Ectodermal cell (in vitro differentiated cells): ENCODE data around the gene CAMK2D.
"Not testable (repeated sequence)": the region's sequence is repeated elsewhere in the genome, so short reads cannot be mapped to it uniquely, and the experiment has no call there.

Experiments
- H3K27ac ChIP-seq: 2 replicates; pipeline ENCODE4 v1.7.0; 2013; ENCODE audit warnings: mild to moderate bottlenecking, low read depth, low read length; ENCODE audit not compliant: insufficient read depth, poor library complexity, severe bottlenecking
- H3K27me3 ChIP-seq: 2 replicates; pipeline ENCODE4 v1.7.0; 2013; ENCODE audit warnings: mild to moderate bottlenecking, low read length; ENCODE audit not compliant: insufficient read depth, control insufficient read depth, poor library complexity, severe bottlenecking
- H3K36me3 ChIP-seq: one replicate; pipeline ENCODE4 v1.7.0; 2013; ENCODE audit warnings: low read length; ENCODE audit not compliant: control insufficient read depth, insufficient read depth
- H3K4me1 ChIP-seq: one replicate; pipeline ENCODE4 v1.7.0; 2013; ENCODE audit warnings: low read length; ENCODE audit not compliant: control insufficient read depth, insufficient read depth
- H3K4me3 ChIP-seq: 2 replicates; pipeline ENCODE4 v1.7.0; 2013; ENCODE audit warnings: low read depth, low read length, control low read depth; ENCODE audit not compliant: insufficient read depth
- H3K9me3 ChIP-seq: 2 replicates; pipeline ENCODE4 v1.7.0; 2013; ENCODE audit warnings: mild to moderate bottlenecking, low read length, moderate library complexity; ENCODE audit not compliant: control insufficient read depth
- WGBS, 2 experiments: methylation state at CpG; one replicate each; pipeline ENCODE4 v1.1.7; 2013; ENCODE audit warnings: missing lambda C conversion rate in 2 of 2; 5-methylcytosine and 5-hydroxymethylcytosine counted together

Gene CAMK2D

GRCh38 chr4:113705097-113705496 is 56.4 kb downstream of the CAMK2D start:
- not testable (repeated sequence) for H3K36me3 ChIP-seq, H3K27me3 ChIP-seq, H3K4me1 ChIP-seq, H3K4me3 ChIP-seq, H3K9me3 ChIP-seq, H3K27ac ChIP-seq
- WGBS, 2 experiments: 90 to 93% methylated on average over 6 of the region's 6 CpGs

GRCh38 chr4:113702596-113702995 is 58.9 kb downstream of the CAMK2D start:
- not testable (repeated sequence) for H3K27ac ChIP-seq, H3K9me3 ChIP-seq, H3K4me1 ChIP-seq, H3K36me3 ChIP-seq, H3K4me3 ChIP-seq, H3K27me3 ChIP-seq
- 72 to 86% methylated on average over 1 to 2 of the region's 3 CpGs for WGBS, 2 experiments

GRCh38 chr4:113701169-113701568 is 60.4 kb downstream of the CAMK2D start:
- WGBS, 2 experiments: 71 to 78% methylated on average over 1 of the region's 1 CpG
- no peaks in the 10 kb centered on the region for H3K4me1 ChIP-seq
- H3K4me3 ChIP-seq: no peak overlapping the region
- no peak overlapping the region for H3K27ac ChIP-seq
- no peaks in the 10 kb centered on the region for H3K9me3 ChIP-seq
- H3K36me3 ChIP-seq: no peaks in the 10 kb centered on the region
- H3K27me3 ChIP-seq: no peaks in the 10 kb centered on the region

GRCh38 chr4:113700602-113701150 is 60.9 kb downstream of the CAMK2D start:
- Histone ChIP-seq H3K27me3 (no peaks in the 10 kb centered on the region), H3K4me1 (no peaks in the 10 kb centered on the region), H3K36me3 (no peaks in the 10 kb centered on the region)

GRCh38 chr4:113699772-113700171 is 61.8 kb downstream of the CAMK2D start:
- H3K4me1 ChIP-seq: no peaks in the 10 kb centered on the region
- 94 to 100% methylated on average over 2 of the region's 2 CpGs for WGBS, 2 experiments
- no peaks in the 10 kb centered on the region for H3K27me3 ChIP-seq
- H3K36me3 ChIP-seq: no peaks in the 10 kb centered on the region
- H3K4me3 ChIP-seq: no peak overlapping the region
- no peaks in the 10 kb centered on the region for H3K9me3 ChIP-seq
- H3K27ac ChIP-seq: no peak overlapping the region

More at GRCh38 chr4:113700602-113701150, 60.9 kb downstream of the CAMK2D start:
- 96 to 98% methylated on average over 2 of the region's 2 CpGs for WGBS, 2 experiments
- H3K27ac ChIP-seq: no peak overlapping the region
- no peaks in the 10 kb centered on the region for H3K9me3 ChIP-seq
- H3K4me3 ChIP-seq: no peak overlapping the region

- Histone ChIP-seq H3K36me3 (no peaks in the 10 kb centered on the region), H3K9me3 (no peaks in the 10 kb centered on the region), H3K4me3 (no peak overlapping the region), H3K27ac (no peak overlapping the region), H3K27me3 (no peaks in the 10 kb centered on the region), H3K4me1 (no peaks in the 10 kb centered on the region)
- WGBS, 2 experiments: 100% methylated on average over 1 of the region's 2 CpGs
Measured at GRCh38 chr4:113697429-113697828, 64.1 kb downstream of the CAMK2D start.

- Histone ChIP-seq H3K27ac (no peak overlapping the region), H3K36me3 (no peaks in the 10 kb centered on the region), H3K4me3 (no peak overlapping the region), H3K27me3 (no peaks in the 10 kb centered on the region), H3K9me3 (no peaks in the 10 kb centered on the region), H3K4me1 (no peaks in the 10 kb centered on the region)
- 91 to 92% methylated on average over 3 of the region's 3 CpGs for WGBS, 2 experiments
Measured at GRCh38 chr4:113695328-113696169, 66.0 kb downstream of the CAMK2D start.

GRCh38 chr4:113694008-113694407 is 67.5 kb downstream of the CAMK2D start:
- no peaks in the 10 kb centered on the region for H3K36me3 ChIP-seq
- H3K27ac ChIP-seq: no peak overlapping the region
- H3K27me3 ChIP-seq: no peaks in the 10 kb centered on the region
- H3K4me3 ChIP-seq: no peak overlapping the region
- no peaks in the 10 kb centered on the region for H3K9me3 ChIP-seq
- no peaks in the 10 kb centered on the region for H3K4me1 ChIP-seq
- WGBS, 2 experiments: 92% methylated on average over 2 of the region's 2 CpGs

- H3K9me3 ChIP-seq: no peaks in the 10 kb centered on the region
- no peaks in the 10 kb centered on the region for H3K36me3 ChIP-seq
- WGBS, 2 experiments: 90 to 94% methylated on average over 2 to 3 of the region's 3 CpGs
- H3K4me1 ChIP-seq: no peaks in the 10 kb centered on the region
- H3K4me3 ChIP-seq: no peak overlapping the region
- H3K27me3 ChIP-seq: no peaks in the 10 kb centered on the region
- H3K27ac ChIP-seq: no peak overlapping the region
Measured at GRCh38 chr4:113692809-113693411, 68.6 kb downstream of the CAMK2D start.

- WGBS, 2 experiments: 94 to 99% methylated on average over 1 to 2 of the region's 2 CpGs
- no peaks in the 10 kb centered on the region for H3K27me3 ChIP-seq
- no peaks in the 10 kb centered on the region for H3K36me3 ChIP-seq
- H3K4me3 ChIP-seq: no peak overlapping the region
- no peaks in the 10 kb centered on the region for H3K4me1 ChIP-seq
- no peaks in the 10 kb centered on the region for H3K9me3 ChIP-seq
- H3K27ac ChIP-seq: no peak overlapping the region
Measured at GRCh38 chr4:113691676-113692075, 69.9 kb downstream of the CAMK2D start.
